RWPE2 (cell line): ENCODE measurements around the gene PDIK1L.

Source experiments
- ATAC-seq: fragments of 200-7000 bp; cut with Tn5 transposase; 3 replicates; pipeline ENCODE4 v1.9.1; 2021; ENCODE audit warnings: low read depth
- DNase-seq: peaks from one replicate; pipeline ENCODE4 v3.0.0-alpha.2; 2020; ENCODE audit warnings: low spot score
- H3K27ac ChIP-seq: fragments of 450-650 bp; 2 replicates; pipeline ENCODE4 v1.5.1; 2017; ENCODE audit warnings: mild to moderate bottlenecking; ENCODE audit not compliant: poor library complexity, severe bottlenecking
- H3K27me3 ChIP-seq: fragments of 250-450 bp; sonication (Bioruptor Pico); 2 replicates; pipeline ENCODE4 v1.5.1; 2021; ENCODE audit warnings: mild to moderate bottlenecking, moderate library complexity; ENCODE audit not compliant: insufficient read depth, poor library complexity, severe bottlenecking
- H3K36me3 ChIP-seq: fragments of 250-450 bp; sonication (Bioruptor Pico); 2 replicates; pipeline ENCODE4 v1.5.1; 2020; ENCODE audit warnings: low read depth, mild to moderate bottlenecking, moderate library complexity
- H3K4me1 ChIP-seq: fragments of 250-450 bp; sonication (Bioruptor Pico); 2 replicates; pipeline ENCODE4 v1.5.1; 2021; ENCODE audit warnings: mild to moderate bottlenecking, moderate library complexity; ENCODE audit not compliant: insufficient read depth, poor library complexity, severe bottlenecking
- H3K4me3 ChIP-seq: fragments of 250-450 bp; sonication (Bioruptor Pico); 2 replicates; pipeline ENCODE4 v1.5.1; 2021; ENCODE audit warnings: mild to moderate bottlenecking, moderate library complexity; ENCODE audit not compliant: severe bottlenecking
- H3K9me3 ChIP-seq: fragments of 250-450 bp; sonication (Bioruptor Pico); 2 replicates; pipeline ENCODE4 v1.5.1; 2021; ENCODE audit warnings: mild to moderate bottlenecking, moderate library complexity; ENCODE audit not compliant: severe bottlenecking
- CTCF ChIP-seq: fragments of 450-650 bp; IDR thresholded peaks from one replicate; pipeline ENCODE4 v1.5.1; 2017; ENCODE audit warnings: mild to moderate bottlenecking, moderate library complexity; ENCODE audit not compliant: poor library complexity, severe bottlenecking

PDIK1L gene

GRCh38 chr1:26158908-26159742, 47.5 kb downstream of the PDIK1L start, which contains the start of gene FAM110D:
FAM110D (plus strand) TSS chr1:26159079; CDS start chr1:26161292, 2,213 bp downstream.
- TF ChIP-seq CTCF = no peak
- H3K27me3 ChIP-seq = peaks cover 5% of the 10 kb centered on the region
- H3K27ac ChIP-seq = no peak within 1 kb of the TSS
- no peaks in the 10 kb centered on the region for H3K36me3 ChIP-seq
- DNase-seq (no peak), ATAC-seq (no peak)
- H3K9me3 ChIP-seq = no peaks in the 10 kb centered on the region
- H3K4me3 ChIP-seq = no peak within 1 kb of the TSS
- peaks cover 5% of the 10 kb centered on the region for H3K4me1 ChIP-seq

GRCh38 chr1:26159743-26160039, 48.1 kb downstream of the PDIK1L start:
- TF ChIP-seq CTCF = no peak
- no peaks in the 10 kb centered on the region for H3K9me3 ChIP-seq
- H3K27me3 ChIP-seq = peaks cover 5% of the 10 kb centered on the region
- no peaks in the 10 kb centered on the region for H3K36me3 ChIP-seq
- ATAC-seq = no peak
- no peak for DNase-seq
- no peak overlapping the region for H3K4me3 ChIP-seq
- no peak overlapping the region for H3K27ac ChIP-seq
- peaks cover 5% of the 10 kb centered on the region for H3K4me1 ChIP-seq

GRCh38 chr1:26160527-26161414, 49.1 kb downstream of the PDIK1L start:
- Histone ChIP-seq H3K9me3 (no peaks in the 10 kb centered on the region), H3K36me3 (no peaks in the 10 kb centered on the region), H3K4me1 (peaks cover 5% of the 10 kb centered on the region), H3K4me3 (no peak overlapping the region), H3K27ac (no peak overlapping the region), H3K27me3 (peaks cover 5% of the 10 kb centered on the region)
- ATAC-seq = no peak
- DNase-seq = no peak
- no peak for TF ChIP-seq CTCF

- H3K27ac ChIP-seq = no peak overlapping the region
- no peaks in the 10 kb centered on the region for H3K9me3 ChIP-seq
- peaks cover 2% of the 10 kb centered on the region for H3K4me1 ChIP-seq
- no peaks in the 10 kb centered on the region for H3K36me3 ChIP-seq
- TF ChIP-seq CTCF = peak; percentile 69
- H3K4me3 ChIP-seq = peak overlapping the region; percentile 35
- ATAC-seq (peak; percentile 49), DNase-seq (no peak)
- peaks cover 5% of the 10 kb centered on the region for H3K27me3 ChIP-seq
Observed at GRCh38 chr1:26161415-26162219, 50.0 kb downstream of the PDIK1L start.
